Duodenal mucosa (tissue), 2 donors: Measurements from ENCODE around the gene TANK.
"Not testable (repeated sequence)": the region's sequence is repeated elsewhere in the genome, so short reads cannot be mapped to it uniquely, and the experiment has no call there.

Experiments
- H3K27ac ChIP-seq: one replicate; pipeline ENCODE4 v1.7.0; 2013; ENCODE audit warnings: low read depth, low read length
- H3K27me3 ChIP-seq, 2 donors: one replicate each; pipeline ENCODE4 v1.7.0; 2013; ENCODE audit warnings: low read length in 2 of 2, control low read depth in 1 of 2; ENCODE audit not compliant: insufficient read depth in 2 of 2, control insufficient read depth in 1 of 2
- H3K36me3 ChIP-seq, 2 donors: one replicate each; pipeline ENCODE4 v1.7.0; 2013; ENCODE audit warnings: low read length in 2 of 2, control low read depth in 1 of 2; ENCODE audit not compliant: insufficient read depth in 2 of 2, control insufficient read depth in 1 of 2
- H3K4me1 ChIP-seq, 2 donors: one replicate each; pipeline ENCODE4 v1.7.0; 2013; ENCODE audit warnings: low read length in 2 of 2, control low read depth in 1 of 2; ENCODE audit not compliant: insufficient read depth in 2 of 2, control insufficient read depth in 1 of 2
- H3K4me3 ChIP-seq, 2 donors: one replicate each; pipeline ENCODE4 v1.7.0; 2013; ENCODE audit warnings: low read length in 2 of 2, low read depth in 1 of 2
- H3K9ac ChIP-seq, 2 donors: one replicate each; pipeline ENCODE4 v1.7.0; 2013; ENCODE audit warnings: low read length in 2 of 2, low read depth in 1 of 2
- H3K9me3 ChIP-seq, 2 donors: one replicate each; pipeline ENCODE4 v1.7.0; 2013; ENCODE audit warnings: low read length in 2 of 2, control low read depth in 1 of 2; ENCODE audit not compliant: control insufficient read depth in 1 of 2

TANK gene

GRCh38 chr2:161257123-161257952 lies 97.1 kb downstream of the TANK start:
- no peaks in the 10 kb centered on the region for H3K36me3 ChIP-seq
- H3K4me1 ChIP-seq = peaks cover 0 to 7% of the 10 kb centered on the region in 2 donors
- no peaks in the 10 kb centered on the region for H3K27me3 ChIP-seq
- H3K9me3 ChIP-seq = no peaks in the 10 kb centered on the region
- peak overlapping the region; percentile 19 to 28 for H3K4me3 ChIP-seq
- no peak overlapping the region for H3K9ac ChIP-seq
- H3K27ac ChIP-seq = no peak overlapping the region

GRCh38 chr2:161265874-161266273 lies 105.6 kb downstream of the TANK start:
- H3K36me3 ChIP-seq = no peaks in the 10 kb centered on the region
- no peaks in the 10 kb centered on the region for H3K27me3 ChIP-seq
- no peak overlapping the region for H3K4me3 ChIP-seq
- no peaks in the 10 kb centered on the region for H3K9me3 ChIP-seq
- no peak overlapping the region for H3K27ac ChIP-seq
- no peak overlapping the region for H3K9ac ChIP-seq
- no peaks in the 10 kb centered on the region for H3K4me1 ChIP-seq

GRCh38 chr2:161269111-161269510 lies 108.9 kb downstream of the TANK start:
- no peaks in the 10 kb centered on the region for H3K9me3 ChIP-seq
- no peaks in the 10 kb centered on the region for H3K4me1 ChIP-seq
- H3K4me3 ChIP-seq = no peak overlapping the region
- no peak overlapping the region for H3K27ac ChIP-seq
- no peaks in the 10 kb centered on the region for H3K27me3 ChIP-seq
- H3K9ac ChIP-seq = no peak overlapping the region
- no peaks in the 10 kb centered on the region for H3K36me3 ChIP-seq

GRCh38 chr2:161273038-161273760 lies 113.0 kb downstream of the TANK start:
- no peaks in the 10 kb centered on the region for H3K9me3 ChIP-seq
- no peak overlapping the region for H3K4me3 ChIP-seq
- no peak overlapping the region for H3K9ac ChIP-seq
- H3K27me3 ChIP-seq = no peaks in the 10 kb centered on the region
- no peaks in the 10 kb centered on the region for H3K36me3 ChIP-seq
- H3K4me1 ChIP-seq = no peaks in the 10 kb centered on the region
- no peak overlapping the region for H3K27ac ChIP-seq

- not testable (repeated sequence) for H3K27me3 ChIP-seq
Observed at GRCh38 chr2:161278564-161279229, 118.5 kb downstream of the TANK start.

GRCh38 chr2:161279230-161279815 lies 119.1 kb downstream of the TANK start:
- H3K27me3 ChIP-seq, H3K4me3 ChIP-seq, H3K9ac ChIP-seq, H3K36me3 ChIP-seq, H3K9me3 ChIP-seq, H3K4me1 ChIP-seq, H3K27ac ChIP-seq: not testable (repeated sequence)

More at GRCh38 chr2:161278564-161279229, 118.5 kb downstream of the TANK start:
- not testable (repeated sequence) for H3K27ac ChIP-seq, H3K9ac ChIP-seq, H3K9me3 ChIP-seq, H3K4me3 ChIP-seq, H3K4me1 ChIP-seq, H3K36me3 ChIP-seq

- H3K4me3 ChIP-seq, H3K27me3 ChIP-seq, H3K27ac ChIP-seq, H3K9ac ChIP-seq, H3K36me3 ChIP-seq, H3K9me3 ChIP-seq, H3K4me1 ChIP-seq: not testable (repeated sequence)
Observed at GRCh38 chr2:161280906-161281323, 120.7 kb downstream of the TANK start.

GRCh38 chr2:161281615-161282310 lies 121.5 kb downstream of the TANK start:
- not testable (repeated sequence) for H3K36me3 ChIP-seq, H3K4me3 ChIP-seq, H3K27me3 ChIP-seq, H3K9me3 ChIP-seq, H3K27ac ChIP-seq, H3K4me1 ChIP-seq, H3K9ac ChIP-seq

- not testable (repeated sequence) for H3K36me3 ChIP-seq, H3K9me3 ChIP-seq, H3K27me3 ChIP-seq, H3K4me3 ChIP-seq, H3K9ac ChIP-seq, H3K27ac ChIP-seq, H3K4me1 ChIP-seq
Observed at GRCh38 chr2:161282311-161282644, 122.0 kb downstream of the TANK start.
